HG03196 (cell line): ENCODE results near the gene GPC3.
"Not testable (repeated sequence)": the region's sequence is repeated elsewhere in the genome, so short reads cannot be mapped to it uniquely, and the experiment has no call there.

ENCODE experiments used
- ATAC-seq: cut with Tn5 transposase; IDR thresholded peaks from one replicate; pipeline ENCODE4 v1.9.1; 2021; ENCODE audit not compliant: unreplicated experiment

Gene GPC3

DNA sequence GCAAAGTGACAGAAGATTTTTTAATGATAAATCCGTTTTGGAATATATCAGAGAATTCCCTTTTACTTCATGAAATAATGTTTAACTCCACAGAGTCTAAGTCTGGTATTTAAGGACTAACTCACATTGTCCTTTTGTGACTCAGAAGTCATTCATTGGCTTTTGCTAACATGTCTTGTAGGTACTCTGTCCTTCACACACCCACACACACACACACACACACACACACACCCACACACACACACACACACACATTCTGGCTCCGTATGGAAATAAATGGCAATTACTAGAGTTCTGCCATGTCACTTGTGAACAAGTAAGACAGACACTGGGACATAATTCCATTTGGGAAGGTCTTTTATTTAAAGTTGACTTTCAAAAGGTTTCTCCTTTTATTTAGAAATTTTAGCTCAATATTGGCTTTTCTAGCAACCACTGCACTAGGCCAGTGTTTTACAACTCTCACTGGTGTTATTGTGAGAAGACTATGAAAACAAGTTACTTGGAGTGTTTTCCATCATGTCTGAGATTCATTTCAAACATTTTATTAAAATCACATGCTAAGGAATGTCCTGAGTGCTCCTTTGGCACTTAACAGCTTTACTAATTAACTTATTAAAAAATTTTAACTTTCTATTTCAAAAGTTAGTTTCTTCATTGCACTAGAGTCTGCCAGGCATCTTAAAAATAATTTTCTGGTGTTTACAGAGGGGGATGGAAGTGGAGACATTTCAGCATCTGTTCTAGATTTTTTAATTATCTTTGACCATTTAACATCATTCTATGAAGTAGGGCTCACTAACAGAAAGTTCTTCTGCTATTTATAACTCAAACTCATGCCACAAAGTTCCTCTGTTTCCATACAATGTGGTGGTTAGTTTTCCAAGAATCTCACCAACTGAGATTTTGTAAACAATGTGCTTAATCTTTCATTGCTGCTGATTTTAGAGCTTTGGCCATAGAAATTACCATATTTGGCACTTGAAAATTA lies 329.8 kb downstream of the GPC3 start:
- ATAC-seq, result no peak

DNA sequence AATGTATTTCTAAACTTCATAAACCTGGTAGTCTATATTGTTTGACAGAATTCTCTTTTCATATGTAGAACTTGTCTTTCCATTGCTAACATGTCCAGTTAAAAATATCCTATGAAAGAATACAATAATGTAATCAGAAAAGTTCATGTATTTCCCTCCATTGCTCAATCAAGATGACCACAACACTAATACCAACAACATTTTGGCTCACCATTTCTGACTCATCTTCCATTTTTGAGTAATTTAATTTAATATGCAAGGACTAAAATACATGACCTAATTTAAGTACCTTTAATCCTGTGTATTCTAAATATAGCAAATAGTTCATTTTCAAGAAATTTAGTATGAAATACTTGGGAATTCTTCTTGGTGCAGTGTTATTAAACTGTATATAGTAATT lies 330.6 kb downstream of the GPC3 start:
- ATAC-seq, result no peak

DNA sequence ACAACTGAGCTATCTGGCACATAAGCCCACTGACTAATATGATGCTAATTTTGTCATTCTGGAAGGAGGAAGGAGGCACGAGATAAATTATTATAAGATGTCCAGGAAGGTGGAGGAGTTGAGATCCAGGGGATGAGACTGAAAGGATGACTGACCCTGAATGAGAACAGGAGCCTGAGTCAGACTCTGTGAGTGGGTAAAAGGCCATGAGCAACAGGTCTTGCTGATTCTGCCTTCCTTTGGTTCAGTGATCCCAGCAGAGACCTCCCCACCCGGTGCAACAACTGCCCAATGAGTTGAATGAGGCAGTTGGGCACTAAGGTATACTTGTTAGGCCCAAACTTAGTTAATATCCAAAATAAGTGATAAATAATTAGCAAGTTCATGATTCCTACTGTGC lies 332.0 kb downstream of the GPC3 start:
- no peak for ATAC-seq

DNA sequence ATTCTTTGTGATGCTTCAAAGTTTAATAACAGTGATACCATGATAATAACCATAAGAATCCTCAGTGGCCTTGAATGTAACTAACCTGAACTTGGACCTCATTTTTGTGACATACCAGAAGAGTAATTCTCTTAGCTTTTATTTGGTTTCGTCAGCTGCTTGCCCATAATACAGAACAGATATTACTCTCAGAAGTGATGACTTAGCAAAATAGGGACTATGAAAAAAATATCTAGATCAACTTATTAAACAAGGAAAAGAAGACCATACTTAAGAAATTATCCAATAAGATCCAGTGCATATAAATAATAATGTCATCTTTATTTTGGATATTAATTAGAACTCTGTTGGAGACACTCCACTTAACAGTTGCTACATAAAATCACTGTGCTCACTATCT lies 333.2 kb downstream of the GPC3 start:
- no peak for ATAC-seq

DNA sequence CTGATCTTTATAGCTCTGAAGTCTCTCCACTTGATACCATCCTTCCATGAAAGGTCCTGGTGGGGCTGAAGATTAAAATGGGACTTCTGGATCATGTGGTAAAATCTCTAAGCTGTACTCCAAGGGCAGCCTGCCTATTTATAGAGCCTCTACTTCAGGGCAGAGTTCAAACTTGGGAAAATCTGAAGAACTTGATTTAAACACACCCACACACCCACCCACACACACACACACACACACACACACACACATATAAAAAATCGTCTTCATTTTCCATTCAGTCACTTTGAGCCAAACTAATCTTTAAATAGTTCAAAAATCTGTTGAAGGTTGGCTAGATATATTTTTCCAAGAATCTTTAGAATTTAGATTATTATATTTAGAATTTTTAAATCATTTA lies 335.2 kb downstream of the GPC3 start:
- ATAC-seq, result no peak

DNA sequence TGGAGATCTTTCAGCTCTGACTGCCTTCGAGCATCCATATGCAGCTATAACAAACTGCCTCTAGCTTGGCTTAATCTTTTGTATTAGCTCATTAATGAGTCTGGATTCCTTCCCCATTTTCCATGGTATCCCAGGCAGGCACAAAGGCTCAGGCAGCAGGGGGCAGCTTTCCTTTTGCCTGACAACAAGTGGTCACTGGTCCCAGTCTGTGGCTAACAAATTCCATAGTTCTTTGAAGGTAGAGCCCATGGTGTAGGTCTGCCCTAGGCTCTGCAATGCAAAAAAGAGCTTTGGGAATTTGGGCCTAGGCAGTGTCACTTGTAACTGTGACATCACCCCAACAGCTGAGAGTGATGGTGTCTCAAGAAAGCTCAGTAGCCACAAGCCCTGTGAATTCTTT lies 335.7 kb downstream of the GPC3 start:
- no peak for ATAC-seq

DNA sequence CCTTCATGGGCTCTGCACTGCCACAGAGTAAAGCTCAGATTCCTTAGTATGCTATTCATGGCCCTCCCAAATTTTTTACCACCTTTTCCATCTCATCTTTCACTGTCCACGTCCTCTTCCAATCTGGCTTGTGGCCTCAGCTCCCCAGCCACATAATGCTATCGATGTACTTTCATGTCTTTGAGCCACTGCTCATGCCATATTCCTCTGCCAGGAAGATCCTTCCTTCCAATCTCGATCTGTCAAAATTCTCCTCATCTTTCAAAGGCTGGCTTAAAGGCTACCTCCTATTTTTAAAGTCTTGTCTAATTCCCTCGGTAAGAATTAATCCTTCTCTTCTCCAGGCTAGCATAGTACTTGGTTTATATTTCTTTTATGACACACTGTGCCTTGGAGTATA lies 336.8 kb downstream of the GPC3 start:
- no peak for ATAC-seq

DNA sequence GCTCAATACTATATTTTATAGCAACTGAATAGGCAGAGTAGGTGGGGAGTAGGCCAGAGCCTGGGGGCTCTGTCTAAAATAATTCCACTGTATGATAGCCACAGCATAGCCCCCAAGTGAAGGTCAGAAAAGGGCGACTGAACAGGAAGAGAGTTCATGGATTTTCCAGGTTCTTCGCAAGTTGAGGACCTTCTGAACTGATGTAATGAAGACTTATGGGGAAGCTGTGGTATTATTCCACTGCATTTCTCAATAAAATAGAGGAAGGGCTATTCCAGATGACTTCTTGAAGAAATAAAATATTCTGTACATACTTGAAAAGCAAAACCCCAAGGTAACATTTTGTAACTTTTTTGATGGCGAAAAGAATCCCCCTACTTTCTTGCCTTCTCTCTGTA lies 338.7 kb downstream of the GPC3 start:
- ATAC-seq, result no peak

DNA sequence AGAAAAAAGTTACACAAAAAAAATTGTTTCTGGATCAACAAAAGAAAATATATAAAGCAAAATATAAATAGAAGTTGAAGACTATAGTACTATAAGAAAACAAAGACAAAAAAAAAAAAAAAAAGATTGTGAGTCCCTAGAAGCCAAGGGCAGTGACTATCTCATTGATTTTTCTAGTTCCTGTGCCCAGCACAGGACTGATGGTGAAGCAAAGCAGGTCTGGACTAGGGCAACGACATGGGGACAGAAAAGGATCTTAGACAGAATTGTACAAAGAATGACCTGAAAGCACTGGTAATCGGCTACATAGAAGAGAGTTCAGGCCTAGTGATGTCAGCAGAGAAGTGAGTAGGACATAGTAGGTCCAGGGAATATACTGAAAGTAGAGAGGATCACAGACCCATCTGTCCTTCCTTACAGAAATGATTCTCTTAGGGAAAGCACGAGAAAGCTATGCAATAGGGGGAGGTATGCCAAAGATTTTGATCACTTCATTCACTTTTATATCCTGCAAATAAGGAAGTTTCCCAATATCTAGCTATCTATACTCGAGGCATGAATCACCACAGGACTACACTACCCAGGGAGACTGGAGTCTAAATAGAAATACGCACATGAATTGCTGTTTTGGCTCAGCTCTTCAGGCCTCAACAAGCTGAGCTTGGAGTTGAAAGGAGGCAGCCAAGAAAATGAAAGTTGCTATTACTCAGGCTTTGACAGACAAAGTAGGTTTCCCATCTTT lies 339.2 kb downstream of the GPC3 start:
- no peak for ATAC-seq

DNA sequence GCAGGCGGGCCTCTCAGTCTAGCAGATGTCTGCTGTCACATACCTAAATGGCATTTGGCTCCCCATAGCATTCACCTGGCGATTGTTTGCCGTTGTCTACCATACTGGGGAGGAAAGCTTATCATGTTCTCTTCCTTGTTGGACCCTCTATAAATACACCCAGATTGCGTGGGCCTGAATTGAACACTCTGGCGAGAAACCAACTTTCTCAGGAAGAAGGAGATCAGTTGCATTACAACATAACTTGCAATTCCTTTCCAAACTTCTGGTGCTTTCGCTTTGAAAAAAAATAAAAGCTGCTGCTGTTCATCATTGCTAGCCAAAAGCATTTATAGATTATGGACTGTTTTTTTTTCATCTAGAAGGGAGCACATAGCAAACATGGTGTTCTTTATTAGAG lies 340.1 kb downstream of the GPC3 start:
- no peak for ATAC-seq

DNA sequence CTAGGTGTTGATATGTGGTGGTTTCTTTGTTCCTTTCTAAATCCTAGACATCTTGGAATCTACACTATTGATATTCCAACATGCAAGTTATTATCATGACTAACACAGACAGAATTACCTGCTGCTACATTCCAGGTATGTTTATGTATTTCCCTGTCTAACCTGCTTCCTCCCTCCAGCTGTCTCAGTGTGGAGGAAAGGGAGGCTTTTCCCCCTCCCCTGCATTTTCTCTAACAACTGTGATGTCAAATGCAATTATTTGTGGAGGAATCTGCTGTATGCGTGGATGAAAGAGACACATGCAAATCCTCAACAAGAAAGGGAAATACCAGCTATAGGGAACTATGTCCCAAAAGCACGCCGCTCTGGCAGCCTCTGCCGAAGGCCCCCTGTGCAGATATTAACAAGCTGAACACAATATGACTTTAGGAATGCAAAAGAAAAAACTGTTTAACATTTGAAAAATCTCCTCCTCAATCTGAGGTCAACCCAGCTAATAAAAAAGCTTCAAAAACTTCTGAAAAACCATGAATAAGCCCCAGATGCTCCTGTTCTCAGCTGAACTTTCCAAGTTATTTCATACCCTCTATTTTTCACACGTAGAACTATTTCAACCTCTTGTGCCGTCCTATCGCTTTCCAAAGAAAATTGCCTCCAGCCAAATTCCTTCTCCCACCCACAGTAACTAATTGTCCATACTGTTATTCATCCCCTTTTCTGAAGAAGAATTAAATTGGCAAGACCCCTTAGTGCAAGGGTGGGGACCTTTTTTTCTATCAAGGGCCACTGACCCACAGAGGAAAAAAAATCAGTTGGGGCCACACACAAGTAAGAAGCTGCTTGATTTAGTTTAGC lies 345.0 kb downstream of the GPC3 start:
- no peak for ATAC-seq

DNA sequence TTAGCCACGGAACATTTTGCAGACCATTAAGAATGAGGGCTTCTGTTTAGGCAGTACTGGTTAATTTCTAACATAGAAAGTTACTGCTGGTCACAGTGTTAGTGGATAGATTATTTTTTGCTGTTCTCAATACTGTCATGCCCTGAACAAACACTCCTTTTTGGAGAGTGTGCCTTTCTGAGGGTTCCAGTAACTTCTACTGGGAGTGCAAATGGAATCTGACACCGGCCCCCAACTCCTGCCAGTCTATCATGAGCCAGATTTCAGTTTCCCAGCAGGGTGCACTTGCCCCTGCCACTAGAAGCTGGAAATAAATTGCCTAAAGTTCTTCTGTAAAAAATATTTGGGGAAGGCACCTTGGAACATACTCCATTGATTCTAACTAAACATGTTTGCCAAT lies 345.7 kb downstream of the GPC3 start:
- no peak for ATAC-seq

DNA sequence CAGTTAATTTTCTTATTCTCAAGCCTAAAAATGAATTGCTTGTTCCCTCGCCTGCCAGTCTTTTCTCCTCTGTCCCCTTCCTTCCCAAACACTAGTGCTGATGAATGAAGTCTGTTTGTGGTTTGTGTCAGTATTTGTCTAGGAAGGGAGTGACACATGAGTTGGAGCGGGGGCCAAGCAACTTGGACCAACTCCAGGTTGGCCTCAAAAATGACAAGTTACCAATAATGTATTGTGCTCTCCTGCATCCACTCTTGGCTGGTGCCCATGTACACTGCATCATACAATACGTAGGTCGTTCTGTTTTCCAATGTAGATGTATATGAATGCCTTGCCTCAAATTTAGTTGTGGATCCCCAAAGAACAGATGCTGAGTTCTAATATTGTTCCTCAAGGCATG lies 347.1 kb downstream of the GPC3 start:
- no peak for ATAC-seq

DNA sequence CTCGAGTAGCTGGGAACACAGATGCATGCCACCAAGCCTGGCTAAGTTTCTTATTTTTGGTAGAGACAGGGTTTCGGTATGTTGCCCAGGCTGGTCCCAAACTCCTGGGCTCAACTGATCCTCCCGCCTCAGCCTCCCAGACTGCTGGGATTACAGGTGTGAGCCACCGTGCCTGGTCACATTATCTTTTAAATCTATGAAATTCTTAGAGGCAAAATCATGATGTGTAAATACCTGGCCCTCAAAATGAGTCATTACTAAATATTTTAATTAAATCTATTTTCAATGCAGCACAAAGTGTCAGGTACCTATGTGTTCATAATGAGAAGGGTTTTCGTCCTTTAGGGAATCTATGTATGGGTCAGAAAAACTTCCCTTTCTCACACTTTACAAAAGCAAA lies 347.6 kb downstream of the GPC3 start:
- no peak for ATAC-seq

DNA sequence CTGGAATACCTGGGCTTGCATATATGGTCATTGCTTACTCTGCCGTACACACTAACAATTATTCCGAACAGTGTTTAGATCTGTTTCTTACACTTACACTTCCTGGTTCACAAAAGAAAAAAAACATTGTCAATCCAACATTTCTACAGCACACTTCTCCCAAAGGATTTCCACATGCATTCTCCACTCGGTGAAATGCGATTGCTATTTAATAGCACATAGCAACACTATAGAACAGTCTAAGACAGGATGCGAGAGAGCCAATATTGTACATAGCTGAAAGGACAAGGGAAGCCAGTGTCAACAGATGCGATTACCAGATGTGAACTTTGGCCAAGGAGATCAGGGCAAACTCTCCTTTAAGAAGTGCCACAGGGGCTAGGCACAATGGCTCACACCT lies 349.4 kb downstream of the GPC3 start:
- no peak for ATAC-seq

DNA sequence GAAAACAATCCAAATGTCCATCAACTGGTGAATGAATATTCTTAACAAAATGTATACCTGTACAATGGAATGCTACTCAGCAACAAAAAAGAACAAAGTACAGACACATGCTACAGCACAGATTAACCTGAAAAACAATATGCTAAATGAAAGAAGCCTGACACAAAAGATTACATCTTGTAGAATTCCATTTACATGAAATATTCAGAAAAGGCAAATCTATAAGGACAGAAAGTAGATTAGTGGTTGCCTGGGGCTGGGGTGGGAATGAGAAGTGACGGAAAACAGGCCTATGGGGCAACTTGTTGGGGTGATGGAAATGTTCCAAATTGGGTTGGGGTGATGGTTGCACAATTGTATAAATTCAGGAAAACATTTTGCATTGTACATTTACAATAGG lies 351.0 kb downstream of the GPC3 start:
- ATAC-seq, result no peak

DNA sequence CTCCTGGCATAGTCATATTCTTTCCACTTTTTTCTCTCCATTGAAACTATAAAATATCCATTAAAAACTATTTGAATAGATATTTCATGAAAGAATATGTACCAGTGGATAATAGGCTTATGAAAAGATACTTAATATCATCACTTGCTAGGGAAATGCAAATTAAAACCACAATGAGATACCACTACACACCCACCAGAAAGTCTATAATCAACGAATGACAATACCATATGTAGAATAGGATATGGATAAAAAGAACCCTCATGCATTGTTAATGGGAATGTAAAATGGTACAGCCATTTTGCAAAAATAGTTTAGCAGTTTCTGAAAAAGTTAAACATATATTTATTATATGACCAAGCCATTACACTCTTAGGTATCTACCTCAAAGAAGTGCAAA lies 351.4 kb downstream of the GPC3 start:
- no peak for ATAC-seq

DNA sequence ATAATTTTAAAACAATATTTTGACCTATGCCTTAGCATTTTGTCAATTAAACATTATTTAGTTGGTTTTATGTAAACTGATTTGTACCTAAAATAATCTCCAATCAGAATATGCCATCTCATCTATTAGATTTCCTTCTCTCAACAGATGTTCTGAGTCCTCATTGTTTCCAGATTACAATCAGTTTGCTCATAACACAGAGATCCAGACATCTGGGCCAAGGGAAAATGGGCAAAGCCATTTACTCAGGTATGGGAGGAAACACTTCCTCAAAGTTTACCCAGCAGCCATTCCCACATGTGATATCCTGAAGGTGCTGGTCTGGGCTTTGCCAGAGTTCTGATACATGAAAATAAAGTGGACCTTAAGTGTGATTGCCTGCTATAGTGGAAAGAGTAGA lies 352.2 kb downstream of the GPC3 start:
- ATAC-seq, result no peak

DNA sequence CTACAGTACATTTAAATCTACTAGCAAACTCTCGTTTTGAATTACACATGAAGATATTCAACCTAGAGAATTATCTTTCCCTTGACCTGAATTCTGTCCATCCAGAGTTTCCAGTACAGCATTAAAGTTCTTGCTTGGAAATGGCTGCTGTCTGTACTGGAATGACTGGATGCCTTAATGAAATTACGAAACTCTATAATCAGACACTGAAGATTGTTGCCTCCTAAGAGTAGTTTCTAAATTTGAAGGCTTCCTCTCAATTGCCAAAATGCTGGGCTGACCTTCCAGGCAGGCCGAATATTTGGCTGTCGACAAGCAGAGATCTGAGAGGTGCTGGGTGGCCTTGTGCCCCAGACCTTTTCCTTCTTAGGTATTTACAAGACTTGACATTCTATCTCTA lies 355.0 kb downstream of the GPC3 start:
- no peak for ATAC-seq

DNA sequence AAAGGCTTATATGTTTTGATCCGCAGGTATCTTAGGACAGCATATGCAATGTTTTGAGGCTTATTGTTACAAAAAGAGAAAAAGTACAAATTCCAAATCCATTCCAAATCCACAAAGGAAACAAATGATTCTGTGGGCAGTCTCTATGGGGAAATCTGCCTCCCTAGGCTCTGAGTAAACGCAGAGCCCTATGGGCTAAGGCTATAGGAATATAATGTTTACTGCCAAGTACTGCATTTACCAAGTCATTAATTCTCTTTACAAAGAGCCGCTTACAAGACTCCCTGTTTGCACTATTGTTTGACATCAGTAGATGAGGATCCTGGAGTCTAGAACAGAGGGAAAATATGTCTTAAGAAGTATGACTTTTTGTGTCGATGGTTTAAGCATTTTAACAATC lies 357.7 kb downstream of the GPC3 start:
- ATAC-seq, result no peak

DNA sequence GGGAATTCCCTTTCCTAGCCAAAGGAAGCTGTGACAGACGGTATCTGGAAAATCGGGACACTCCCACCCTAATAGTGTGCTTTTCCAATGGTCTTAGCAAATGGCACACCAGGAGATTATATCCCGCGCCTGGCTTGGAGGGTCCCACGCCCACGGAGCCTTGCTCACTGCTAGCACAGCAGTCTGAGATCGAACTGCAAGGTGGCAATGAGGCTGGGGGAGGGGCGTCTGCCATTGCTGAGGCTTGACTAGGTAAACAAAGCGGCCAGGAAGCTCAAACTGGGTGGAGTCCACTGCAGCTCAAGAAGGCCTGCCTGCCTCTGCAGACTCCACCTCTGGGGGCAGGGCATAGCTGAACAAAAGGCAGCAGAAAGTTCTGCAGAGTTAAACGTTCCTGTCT lies 364.0 kb downstream of the GPC3 start:
- not testable (repeated sequence) for ATAC-seq
